Measurements from ENCODE around the gene MYRF. TPM values are rescaled to one million over a fixed set of nuclear protein-coding genes. Genes with fewer than 3 reads are reported as not detected.

MYRF gene
- total RNA-seq, 3 donors from 2014 or later (not counting 1 experiment from before 2014, with no cell fraction given) = 4.9 to 15.3 (median 7.3) TPM

GRCh38 chr11:61766353-61766841 is 14.0 kb downstream of the MYRF start:
- no peak for TF ChIP-seq CTCF (IDR thresholded peaks at IDR 0.05)
- no peaks in the 10 kb centered on the region for H3K9me3 Mint-ChIP-seq
- no peak overlapping the region for H3K4me3 Mint-ChIP-seq
- peaks cover 0 to 3% of the 10 kb centered on the region in 2 donors for H3K27me3 Mint-ChIP-seq (ENCODE audit: low read depth in 2 of 2)
- 74% methylated on average over 13 of the region's 13 CpGs for WGBS (ENCODE audit: insufficient coverage)
- no peak for DNase-seq
- H3K4me1 Mint-ChIP-seq = peaks cover 0 to 5% of the 10 kb centered on the region in 2 donors
- H3K36me3 Mint-ChIP-seq = no peaks in the 10 kb centered on the region
- ATAC-seq = peak in 2 of 3 donors; percentile 28 to 49
- no peaks in the 10 kb centered on the region for H3K27me3 ChIP-seq (ENCODE audit: control insufficient read depth, insufficient read depth, low read length)
- H3K27ac ChIP-seq (ENCODE audit: low read length) = no peak overlapping the region
- H3K4me1 ChIP-seq (ENCODE audit: control insufficient read depth, insufficient read depth, low read length) = peaks cover 3% of the 10 kb centered on the region
- H3K9me3 ChIP-seq (ENCODE audit: control insufficient read depth, insufficient read depth, low read length) = no peaks in the 10 kb centered on the region
- H3K4me3 ChIP-seq (ENCODE audit: low read length) = no peak overlapping the region
- intact Hi-C loops (cut with micrococcal nuclease) = no loop called here
- H3K36me3 ChIP-seq (ENCODE audit: control insufficient read depth, insufficient read depth, low read length) = no peaks in the 10 kb centered on the region
- no peak overlapping the region for H3K27ac Mint-ChIP-seq

GRCh38 chr11:61768376-61769076 is 16.1 kb downstream of the MYRF start:
- no peak for DNase-seq
- Histone ChIP-seq H3K4me1 (ENCODE audit: control insufficient read depth, insufficient read depth, low read length) (peaks cover 12% of the 10 kb centered on the region), H3K9me3 (ENCODE audit: control insufficient read depth, insufficient read depth, low read length) (no peaks in the 10 kb centered on the region), H3K27me3 (ENCODE audit: control insufficient read depth, insufficient read depth, low read length) (no peaks in the 10 kb centered on the region), H3K27ac (ENCODE audit: low read length) (no peak overlapping the region), H3K36me3 (ENCODE audit: control insufficient read depth, insufficient read depth, low read length) (no peaks in the 10 kb centered on the region), H3K4me3 (ENCODE audit: low read length) (no peak overlapping the region)
- ATAC-seq = peak in 1 of 3 donors; percentile 7
- Mint-ChIP-seq H3K4me3 (no peak overlapping the region), H3K27me3 (ENCODE audit: low read depth in 2 of 2) (no peaks in the 10 kb centered on the region), H3K27ac (no peak overlapping the region), H3K9me3 (no peaks in the 10 kb centered on the region), H3K4me1 (no peaks in the 10 kb centered on the region), H3K36me3 (no peaks in the 10 kb centered on the region)
- intact Hi-C loops (cut with micrococcal nuclease) = no loop called here
- TF ChIP-seq CTCF (IDR thresholded peaks at IDR 0.05) = no peak
- WGBS (ENCODE audit: insufficient coverage) = 66% methylated on average over 11 of the region's 11 CpGs

- intact Hi-C loops (cut with micrococcal nuclease) = no loop called here
- Mint-ChIP-seq H3K27me3 (ENCODE audit: low read depth in 2 of 2) (no peaks in the 10 kb centered on the region), H3K9me3 (no peaks in the 10 kb centered on the region), H3K27ac (no peak overlapping the region), H3K36me3 (no peaks in the 10 kb centered on the region), H3K4me1 (no peaks in the 10 kb centered on the region), H3K4me3 (no peak overlapping the region)
- no peaks in the 10 kb centered on the region for H3K9me3 ChIP-seq (ENCODE audit: control insufficient read depth, insufficient read depth, low read length)
- 96% methylated on average over 33 of the region's 33 CpGs for WGBS (ENCODE audit: insufficient coverage)
- no peak for DNase-seq
- no peak for TF ChIP-seq CTCF (IDR thresholded peaks at IDR 0.05)
- H3K27ac ChIP-seq (ENCODE audit: low read length) = no peak overlapping the region
- H3K4me3 ChIP-seq (ENCODE audit: low read length) = no peak overlapping the region
- H3K27me3 ChIP-seq (ENCODE audit: control insufficient read depth, insufficient read depth, low read length) = no peaks in the 10 kb centered on the region
- no peaks in the 10 kb centered on the region for H3K36me3 ChIP-seq (ENCODE audit: control insufficient read depth, insufficient read depth, low read length)
- H3K4me1 ChIP-seq (ENCODE audit: control insufficient read depth, insufficient read depth, low read length) = peaks cover 12% of the 10 kb centered on the region
- no peak for ATAC-seq
Measured at GRCh38 chr11:61769169-61769920, 16.9 kb downstream of the MYRF start.
